Loucy (cell line): Measurements from ENCODE around the gene DDX31.

Source experiments
- H2AFZ ChIP-seq: fragments of 200-600 bp; sonication (generic); 2 replicates; pipeline ENCODE4 v1.6.0; 2016; ENCODE audit warnings: antibody characterized with exemption, mild to moderate bottlenecking, low read length, moderate library complexity
- H3F3A ChIP-seq: fragments of 200-600 bp; 2 replicates; pipeline ENCODE4 v1.6.0; 2016; ENCODE audit warnings: antibody characterized with exemption, low read depth, mild to moderate bottlenecking
- H3K27me3 ChIP-seq: fragments of 200-600 bp; sonication (generic); 2 replicates; pipeline ENCODE4 v1.6.1; 2014; ENCODE audit warnings: low read length, mild to moderate bottlenecking; ENCODE audit not compliant: insufficient read depth, poor library complexity, severe bottlenecking
- H3K36me3 ChIP-seq: fragments of 200-600 bp; sonication (generic); 2 replicates; pipeline ENCODE4 v1.6.1; 2016; ENCODE audit warnings: low read length; ENCODE audit not compliant: insufficient read depth
- H3K4me1 ChIP-seq: fragments of 200-600 bp; sonication (generic); 2 replicates; pipeline ENCODE4 v1.5.1; 2014; ENCODE audit warnings: low read length, mild to moderate bottlenecking; ENCODE audit not compliant: insufficient read depth, poor library complexity, severe bottlenecking
- H3K4me2 ChIP-seq: fragments of 200-600 bp; sonication (generic); 2 replicates; pipeline ENCODE4 v1.6.0; 2014; ENCODE audit warnings: antibody characterized with exemption, low read length, low read depth, mild to moderate bottlenecking; ENCODE audit not compliant: poor library complexity, severe bottlenecking
- H3K4me3 ChIP-seq: fragments of 200-600 bp; sonication (generic); 2 replicates; pipeline ENCODE4 v1.5.1; 2014; ENCODE audit warnings: low read length, mild to moderate bottlenecking, mixed read lengths; ENCODE audit not compliant: poor library complexity, severe bottlenecking
- H3K79me2 ChIP-seq: fragments of 200-600 bp; sonication (generic); 2 replicates; pipeline ENCODE4 v1.6.1; 2014; ENCODE audit warnings: low read length; ENCODE audit not compliant: insufficient read depth
- H3K9ac ChIP-seq: fragments of 200-600 bp; sonication (generic); 2 replicates; pipeline ENCODE4 v1.6.0; 2014; ENCODE audit warnings: mild to moderate bottlenecking, low read depth, low read length, moderate library complexity; ENCODE audit not compliant: poor library complexity, severe bottlenecking
- H3K9me2 ChIP-seq: fragments of 200-600 bp; sonication (generic); replicated peaks from 2 replicates; pipeline ENCODE4 v1.6.1; 2016; ENCODE audit warnings: low read depth, low read length, mixed read lengths
- H3K9me3 ChIP-seq: fragments of 200-600 bp; sonication (generic); 2 replicates; pipeline ENCODE4 v1.6.1; 2014; ENCODE audit warnings: mild to moderate bottlenecking, antibody characterized with exemption, low read length, low read depth; ENCODE audit not compliant: insufficient read depth
- H4K20me1 ChIP-seq: fragments of 200-600 bp; sonication (generic); 2 replicates; pipeline ENCODE4 v1.6.0; 2014; ENCODE audit warnings: antibody characterized with exemption, low read length, mild to moderate bottlenecking; ENCODE audit not compliant: insufficient read depth, poor library complexity, severe bottlenecking
- CTCF ChIP-seq: fragments of 200-600 bp; sonication (generic); conservative IDR thresholded peaks from 2 replicates; pipeline ENCODE4 v1.5.1; 2014; ENCODE audit warnings: mild to moderate bottlenecking, antibody characterized with exemption, low read length
- EZH2phosphoT487 ChIP-seq: fragments of 200-600 bp; IDR thresholded peaks from 2 replicates; pipeline ENCODE4 v1.6.1; 2018; ENCODE audit warnings: antibody characterized with exemption, mild to moderate bottlenecking, moderate library complexity, borderline replicate concordance

Gene DDX31

GRCh38 chr9:132616725-132617124, 53.1 kb downstream of the DDX31 start:
- no peak overlapping the region for H3K9ac ChIP-seq
- no peak for TF ChIP-seq EZH2phosphoT487
- no peak for TF ChIP-seq CTCF
- no peaks in the 10 kb centered on the region for H3K27me3 ChIP-seq
- H3K4me3 ChIP-seq, result no peak overlapping the region
- H3K79me2 ChIP-seq, result no peaks in the 10 kb centered on the region
- H3K4me1 ChIP-seq, result no peaks in the 10 kb centered on the region
- H3K9me3 ChIP-seq, result no peaks in the 10 kb centered on the region
- no peak overlapping the region for H2AFZ ChIP-seq
- H3K36me3 ChIP-seq, result peaks cover 33% of the 10 kb centered on the region; the same call in 1 of the 2 replicates
- H3K4me2 ChIP-seq, result no peak overlapping the region
- H3F3A ChIP-seq, result no peaks in the 10 kb centered on the region
- H3K9me2 ChIP-seq, result no peaks in the 10 kb centered on the region
- no peaks in the 10 kb centered on the region for H4K20me1 ChIP-seq

- Histone ChIP-seq H3K4me1 (no peaks in the 10 kb centered on the region), H3K9me3 (no peaks in the 10 kb centered on the region), H3K79me2 (no peaks in the 10 kb centered on the region), H2AFZ (no peak overlapping the region), H3K27me3 (no peaks in the 10 kb centered on the region), H3K36me3 (peaks cover 43% of the 10 kb centered on the region; the same call in 1 of the 2 replicates), H3K9me2 (no peaks in the 10 kb centered on the region), H3F3A (no peaks in the 10 kb centered on the region), H3K4me3 (no peak overlapping the region), H3K9ac (no peak overlapping the region), H4K20me1 (no peaks in the 10 kb centered on the region), H3K4me2 (no peak overlapping the region)
- TF ChIP-seq EZH2phosphoT487 (no peak), CTCF (no peak)
These were observed 54.0 kb downstream of the DDX31 start for GRCh38 chr9:132615774-132616173.

- Histone ChIP-seq H3K27me3 (no peaks in the 10 kb centered on the region), H3K9ac (no peak overlapping the region), H3K79me2 (no peaks in the 10 kb centered on the region), H3F3A (no peaks in the 10 kb centered on the region), H2AFZ (no peak overlapping the region), H3K4me1 (no peaks in the 10 kb centered on the region), H3K4me2 (no peak overlapping the region), H4K20me1 (no peaks in the 10 kb centered on the region), H3K36me3 (peaks cover 51% of the 10 kb centered on the region; the same call in 1 of the 2 replicates), H3K4me3 (no peak overlapping the region), H3K9me2 (no peaks in the 10 kb centered on the region), H3K9me3 (no peaks in the 10 kb centered on the region)
- no peak for TF ChIP-seq EZH2phosphoT487
- TF ChIP-seq CTCF, result no peak
These were observed 55.5 kb downstream of the DDX31 start for GRCh38 chr9:132614324-132614723.
